Neutrophil (primary cell): Measurements from ENCODE around the gene CDNF.

Experiments used
- H3K27ac ChIP-seq: fragments of 200-600 bp; sonication (generic); 2 replicates; pipeline ENCODE4 v1.5.1; 2016; ENCODE audit warnings: mild to moderate bottlenecking, moderate library complexity
- H3K27me3 ChIP-seq: fragments of 200-600 bp; sonication (generic); 2 replicates; pipeline ENCODE4 v1.6.0; 2016; ENCODE audit warnings: mild to moderate bottlenecking
- H3K36me3 ChIP-seq: fragments of 200-600 bp; sonication (generic); 2 replicates; pipeline ENCODE4 v1.5.1; 2017
- H3K4me1 ChIP-seq, 2 experiments: fragments of 200-600 bp in 1 of 2; sonication (generic) in 1 of 2; 1 replicate in 1 of 2; 2 replicates in 1 of 2; pipeline versions ENCODE4 v1.5.1 to v1.6.1; 2013 to 2016; ENCODE audit warnings: low read depth in 1 of 2, low read length in 1 of 2, mild to moderate bottlenecking in 1 of 2, moderate library complexity in 1 of 2; ENCODE audit not compliant: control insufficient read depth in 1 of 2, insufficient read depth in 1 of 2
- H3K4me3 ChIP-seq, 2 experiments: fragments of 200-600 bp in 1 of 2; sonication (generic) in 1 of 2; 1 replicate in 1 of 2; 2 replicates in 1 of 2; pipeline ENCODE4 v1.5.1; 2013 to 2016; ENCODE audit warnings: low read depth in 1 of 2, low read length in 1 of 2, mild to moderate bottlenecking in 1 of 2, moderate library complexity in 1 of 2
- H3K9me3 ChIP-seq: fragments of 200-600 bp; sonication (generic); 2 replicates; pipeline ENCODE4 v1.5.1; 2016
- CTCF ChIP-seq: fragments of 200-600 bp; sonication (generic); IDR thresholded peaks from 2 replicates; pipeline ENCODE4 v1.5.1; 2016; ENCODE audit warnings: antibody characterized with exemption

Gene CDNF

DNA sequence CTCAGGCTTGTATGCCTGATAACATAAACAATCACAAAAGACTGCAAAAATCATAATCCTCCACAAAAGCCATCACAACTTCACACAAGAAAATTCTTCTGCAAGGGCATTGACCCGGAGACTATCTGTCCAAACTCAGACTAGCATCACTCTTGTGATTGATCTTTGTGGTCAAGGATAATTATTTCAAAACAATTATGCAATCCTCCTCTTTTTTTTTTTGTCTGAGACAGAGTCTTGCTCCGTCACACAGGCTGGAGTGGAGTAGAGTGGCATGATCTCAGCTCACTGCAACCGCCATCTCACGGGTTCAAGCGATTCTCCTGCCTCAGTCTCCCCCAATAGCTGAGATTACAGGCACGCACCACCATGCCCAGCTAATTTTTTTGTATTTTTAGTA, 22.2 kb downstream of the CDNF start:
- Histone ChIP-seq H3K9me3 (no peaks in the 10 kb centered on the region), H3K36me3 (no peaks in the 10 kb centered on the region), H3K4me3 (no peak overlapping the region), H3K27me3 (no peaks in the 10 kb centered on the region), H3K27ac (no peak overlapping the region), H3K4me1 (peaks cover 1 to 2% of the 10 kb centered on the region in 2 experiments)
- TF ChIP-seq CTCF: no peak

DNA sequence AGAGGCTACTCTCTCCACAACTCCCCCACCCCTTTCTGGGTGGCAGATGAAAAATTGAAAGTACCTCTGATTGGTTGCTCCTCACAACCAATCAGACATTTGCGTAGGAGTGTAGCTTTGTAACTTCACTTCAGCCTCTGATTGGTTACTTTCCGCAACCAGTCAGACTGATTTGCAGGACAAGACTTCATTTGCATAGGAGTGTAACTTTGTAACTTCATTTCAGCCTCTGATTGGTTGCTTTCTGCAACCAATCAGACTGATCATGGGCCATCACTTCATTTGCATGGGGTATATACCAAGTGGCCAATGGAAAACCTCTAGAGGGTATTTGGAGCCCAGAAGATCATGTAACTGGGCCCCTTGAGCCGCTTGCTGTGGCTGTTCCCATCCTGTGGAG, 25.6 kb downstream of the CDNF start:
- no peak overlapping the region for H3K4me3 ChIP-seq
- H3K4me1 ChIP-seq: peaks cover 3 to 6% of the 10 kb centered on the region in 2 experiments
- no peaks in the 10 kb centered on the region for H3K27me3 ChIP-seq
- H3K9me3 ChIP-seq: no peaks in the 10 kb centered on the region
- no peak overlapping the region for H3K27ac ChIP-seq
- H3K36me3 ChIP-seq: no peaks in the 10 kb centered on the region
- no peak for TF ChIP-seq CTCF

- Histone ChIP-seq H3K4me1 (peaks cover 3 to 6% of the 10 kb centered on the region in 2 experiments), H3K9me3 (no peaks in the 10 kb centered on the region), H3K27me3 (no peaks in the 10 kb centered on the region), H3K4me3 (no peak overlapping the region), H3K36me3 (no peaks in the 10 kb centered on the region), H3K27ac (no peak overlapping the region)
- no peak for TF ChIP-seq CTCF
Observed at GRCh38 chr10:14810969-14811953, 26.6 kb downstream of the CDNF start.

DNA sequence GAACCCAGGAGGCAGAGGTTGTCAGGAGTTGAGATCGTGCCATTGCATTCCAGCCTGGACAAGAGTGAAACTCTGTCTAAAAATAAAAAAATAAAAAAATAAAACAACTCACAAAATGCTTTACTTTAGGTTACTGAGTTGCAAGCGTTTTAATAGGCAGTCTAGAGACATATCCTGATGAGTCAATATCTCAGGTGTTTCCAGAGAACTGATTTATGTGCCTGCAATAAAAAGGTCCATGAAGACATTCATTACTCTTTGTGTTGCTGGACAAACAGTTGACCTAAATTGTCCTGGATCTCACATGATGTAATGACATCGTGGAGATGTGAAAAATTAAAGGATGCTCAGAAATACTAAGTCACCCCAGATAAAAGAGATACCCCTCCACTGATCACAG, 31.5 kb downstream of the CDNF start:
- TF ChIP-seq CTCF: no peak
- Histone ChIP-seq H3K4me1 (peaks cover 3 to 6% of the 10 kb centered on the region in 2 experiments), H3K36me3 (no peaks in the 10 kb centered on the region), H3K4me3 (no peak overlapping the region), H3K9me3 (no peaks in the 10 kb centered on the region), H3K27ac (no peak overlapping the region), H3K27me3 (no peaks in the 10 kb centered on the region)

DNA sequence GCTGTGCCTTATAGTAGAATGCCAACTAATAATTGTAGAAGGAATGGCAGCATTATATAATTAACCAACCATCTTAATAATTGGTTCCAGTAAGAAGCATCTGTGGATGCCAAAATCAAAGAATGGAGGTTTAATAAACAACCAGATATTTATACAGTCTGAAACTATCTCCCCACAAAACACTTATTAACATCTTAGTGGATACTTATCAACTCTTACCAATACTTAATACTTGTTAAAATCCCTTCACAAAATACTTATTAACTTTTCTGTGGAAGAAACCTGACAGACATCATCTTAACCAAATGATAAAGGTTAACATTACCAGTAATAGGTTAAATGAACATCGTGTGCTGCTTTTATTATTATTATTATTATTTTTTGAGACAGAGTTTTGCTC, 34.0 kb downstream of the CDNF start:
- Histone ChIP-seq H3K4me1 (no peaks in the 10 kb centered on the region), H3K4me3 (no peak overlapping the region), H3K36me3 (no peaks in the 10 kb centered on the region), H3K27ac (no peak overlapping the region), H3K9me3 (no peaks in the 10 kb centered on the region), H3K27me3 (no peaks in the 10 kb centered on the region)
- no peak for TF ChIP-seq CTCF
